Cardiac muscle cell (in vitro differentiated cells and primary cell): ENCODE results near the gene FBXL7. TPM values are rescaled to one million over a fixed set of nuclear protein-coding genes. Genes with fewer than 3 reads are reported as not detected.

Experiments used
- DNase-seq, 2 donors: peaks; one replicate each; pipeline versions ENCODE4 v3.0.0 to v3.0.0-alpha.2; 2010 to 2017; ENCODE audit warnings: low read depth in 1 of 2, low spot score in 1 of 2
- H3K27ac ChIP-seq: fragments of 200-600 bp; sonication (generic); 2 replicates; pipeline ENCODE4 v1.5.1; 2016
- H3K27me3 ChIP-seq: fragments of 200-600 bp; sonication (generic); 2 replicates; pipeline ENCODE4 v1.6.0; 2016; ENCODE audit warnings: control low read depth
- H3K36me3 ChIP-seq: fragments of 200-600 bp; sonication (generic); 2 replicates; pipeline ENCODE4 v1.5.1; 2016; ENCODE audit warnings: control low read depth
- H3K4me1 ChIP-seq: fragments of 200-600 bp; sonication (generic); 2 replicates; pipeline ENCODE4 v1.8.1; 2017; ENCODE audit warnings: low read depth, mild to moderate bottlenecking, mixed run types
- H3K4me3 ChIP-seq: fragments of 200-600 bp; sonication (generic); 2 replicates; pipeline ENCODE4 v1.5.1; 2016; ENCODE audit warnings: mild to moderate bottlenecking
- H3K9me3 ChIP-seq: fragments of 200-600 bp; sonication (generic); 2 replicates; pipeline ENCODE4 v1.5.1; 2017; ENCODE audit warnings: low read depth, mild to moderate bottlenecking, control low read depth
- CTCF ChIP-seq: IDR thresholded peaks from 2 replicates; pipeline ENCODE4 v1.5.1; 2012; ENCODE audit warnings: low read depth, mild to moderate bottlenecking, low read length
- polyA plus RNA-seq: library from polyadenylated mRNA; unstranded; fragments of >200 nt; fragmentation: Nextera tagmentation; extraction: Ambion mirVana; gene quantifications from 2 replicates; pipeline ENCODE4 v1.2.1, GENCODE V29; 2016
- total RNA-seq: library from RNA; depleted of rRNA; stranded (reverse); fragments of >200 nt; gene quantifications from 2 replicates; pipeline ENCODE4 v1.2.3, GENCODE V29; 2016

The FBXL7 gene
- total RNA-seq = 19.0 and 22.5 TPM in 2 replicates
- 16.7 and 17.4 TPM in 2 replicates for polyA plus RNA-seq

GRCh38 chr5:15499528-15500324 is at the start of gene FBXL7:
Gene FBXL7 (plus strand): TSS chr5:15500180.
- DNase-seq = peak; percentile 87 to 92
- Histone ChIP-seq H3K4me1 (no peaks in the 10 kb centered on the region), H3K36me3 (no peaks in the 10 kb centered on the region), H3K27ac (peak within 1 kb of the TSS; percentile 6), H3K27me3 (no peaks in the 10 kb centered on the region), H3K9me3 (no peaks in the 10 kb centered on the region), H3K4me3 (peak within 1 kb of the TSS; percentile 92)
- no peak for TF ChIP-seq CTCF

- no peak for DNase-seq
- H3K4me3 ChIP-seq = no peak overlapping the region
- no peaks in the 10 kb centered on the region for H3K9me3 ChIP-seq
- TF ChIP-seq CTCF = no peak
- peaks cover 2% of the 10 kb centered on the region for H3K27me3 ChIP-seq
- H3K4me1 ChIP-seq = no peaks in the 10 kb centered on the region
- no peaks in the 10 kb centered on the region for H3K36me3 ChIP-seq
- no peak overlapping the region for H3K27ac ChIP-seq
Observed at GRCh38 chr5:15450473-15450872, 49.5 kb upstream of the FBXL7 start.

- Histone ChIP-seq H3K27me3 (peaks cover 2% of the 10 kb centered on the region), H3K36me3 (no peaks in the 10 kb centered on the region), H3K27ac (no peak overlapping the region), H3K4me1 (no peaks in the 10 kb centered on the region), H3K4me3 (no peak overlapping the region), H3K9me3 (no peaks in the 10 kb centered on the region)
- TF ChIP-seq CTCF = no peak
- no peak for DNase-seq
Observed at GRCh38 chr5:15450949-15451348, 49.0 kb upstream of the FBXL7 start.

GRCh38 chr5:15452030-15452429 is 48.0 kb upstream of the FBXL7 start:
- TF ChIP-seq CTCF = no peak
- DNase-seq = peak; percentile 3 to 22

GRCh38 chr5:15452781-15453180 is 47.2 kb upstream of the FBXL7 start:
- Histone ChIP-seq H3K9me3 (no peaks in the 10 kb centered on the region), H3K27me3 (peaks cover 2% of the 10 kb centered on the region), H3K27ac (no peak overlapping the region), H3K4me3 (no peak overlapping the region), H3K4me1 (no peaks in the 10 kb centered on the region), H3K36me3 (no peaks in the 10 kb centered on the region)
- TF ChIP-seq CTCF = no peak
- peak in 1 of 2 donors; percentile 74 for DNase-seq

More at GRCh38 chr5:15452030-15452429, 48.0 kb upstream of the FBXL7 start:
- Histone ChIP-seq H3K4me1 (no peaks in the 10 kb centered on the region), H3K27me3 (peaks cover 2% of the 10 kb centered on the region), H3K27ac (no peak overlapping the region), H3K9me3 (no peaks in the 10 kb centered on the region), H3K36me3 (no peaks in the 10 kb centered on the region), H3K4me3 (no peak overlapping the region)
